MV-4-11 (cell line): Measurements from ENCODE around the gene NRG3.

Experiments used
- DNase-seq: peaks from one replicate; lab custom pipeline; 2025; lab: John Stamatoyannopoulos, UW

The NRG3 gene

GRCh38 chr10:82394122-82394521 lies 519.1 kb downstream of the NRG3 start:
- DNase-seq, result no peak

- no peak for DNase-seq
These were observed 520.0 kb downstream of the NRG3 start for GRCh38 chr10:82394987-82395386.

GRCh38 chr10:82396886-82397285 lies 521.9 kb downstream of the NRG3 start:
- DNase-seq, result no peak

GRCh38 chr10:82397854-82398253 lies 522.9 kb downstream of the NRG3 start:
- DNase-seq, result no peak

GRCh38 chr10:82399850-82400249 lies 524.9 kb downstream of the NRG3 start:
- no peak for DNase-seq

GRCh38 chr10:82400841-82401240 lies 525.8 kb downstream of the NRG3 start:
- DNase-seq, result no peak

GRCh38 chr10:82402906-82403401 lies 528.0 kb downstream of the NRG3 start:
- DNase-seq, result no peak

- DNase-seq, result no peak
These were observed 534.7 kb downstream of the NRG3 start for GRCh38 chr10:82409671-82410070.

- DNase-seq, result no peak
These were observed 536.4 kb downstream of the NRG3 start for GRCh38 chr10:82411416-82411815.

GRCh38 chr10:82420001-82420400 lies 545.0 kb downstream of the NRG3 start:
- no peak for DNase-seq

GRCh38 chr10:82429302-82429701 lies 554.3 kb downstream of the NRG3 start:
- DNase-seq, result no peak

GRCh38 chr10:82438277-82438676 lies 563.3 kb downstream of the NRG3 start:
- no peak for DNase-seq

- no peak for DNase-seq
These were observed 565.8 kb downstream of the NRG3 start for GRCh38 chr10:82440775-82441174.

- DNase-seq, result no peak
These were observed 577.1 kb downstream of the NRG3 start for GRCh38 chr10:82452046-82452445.

GRCh38 chr10:82452676-82453075 lies 577.7 kb downstream of the NRG3 start:
- no peak for DNase-seq

- DNase-seq, result no peak
These were observed 578.8 kb downstream of the NRG3 start for GRCh38 chr10:82453678-82454293.

GRCh38 chr10:82462910-82463551 lies 588.0 kb downstream of the NRG3 start:
- no peak for DNase-seq

GRCh38 chr10:82463614-82464013 lies 588.6 kb downstream of the NRG3 start:
- no peak for DNase-seq

GRCh38 chr10:82464191-82464818 lies 589.3 kb downstream of the NRG3 start:
- DNase-seq, result no peak

GRCh38 chr10:82464966-82465365 lies 590.0 kb downstream of the NRG3 start:
- no peak for DNase-seq

GRCh38 chr10:82468453-82468852 lies 593.5 kb downstream of the NRG3 start:
- DNase-seq, result no peak

- no peak for DNase-seq
These were observed 597.7 kb downstream of the NRG3 start for GRCh38 chr10:82472406-82473335.
